HEK293 (cell line): ENCODE data around the gene ZNF512.

Experiments used
- CTCF ChIA-PET: fragments of 350-600 bp; formaldehyde crosslinking; extraction: SDS; loops from one replicate; lab custom pipeline; 2021; ENCODE audit warnings: antibody characterized with exemption; lab: Yijun Ruan, JAX
- POLR2A ChIA-PET: fragments of 300-600 bp; formaldehyde crosslinking; extraction: SDS; loops from one replicate; lab custom pipeline; 2020; ENCODE audit warnings: antibody characterized with exemption, inconsistent platforms; lab: Yijun Ruan, JAX
- H3K27ac ChIP-seq: fragments of 200-500 bp; sonication (Bioruptor generic); 2 replicates; pipeline ENCODE4 v1.5.1; 2014; ENCODE audit warnings: low read depth, low read length, control low read depth, inconsistent platforms; ENCODE audit errors: extremely low read depth
- H3K36me3 ChIP-seq, 2 experiments: fragments of 200-500 bp in 1 of 2; sonication (Bioruptor generic) in 1 of 2; 1 replicate in 1 of 2; 2 replicates in 1 of 2; pipeline ENCODE4 v1.5.1; 2014 to 2017; ENCODE audit warnings: inconsistent platforms in 2 of 2, low read length in 2 of 2; ENCODE audit not compliant: control insufficient read depth in 2 of 2, insufficient read depth in 1 of 2
- H3K4me1 ChIP-seq: fragments of 200-500 bp; sonication (Bioruptor generic); 2 replicates; pipeline ENCODE4 v1.5.1; 2014; ENCODE audit warnings: mild to moderate bottlenecking, low read length, inconsistent platforms; ENCODE audit not compliant: control insufficient read depth, insufficient read depth
- H3K4me3 ChIP-seq: 2 replicates; pipeline ENCODE4 v1.5.1; 2011; ENCODE audit warnings: low read depth, mild to moderate bottlenecking, control low read depth, low read length, moderate library complexity
- H3K9me3 ChIP-seq: fragments of 200-500 bp; sonication (Bioruptor generic); 2 replicates; pipeline ENCODE4 v1.5.1; 2014; ENCODE audit warnings: low read depth, low read length, inconsistent platforms; ENCODE audit not compliant: control insufficient read depth, insufficient read depth
- MEIS1 ChIP-seq: sonication (generic); formaldehyde crosslinking; IDR thresholded peaks from 2 replicates; pipeline ENCODE4 v1.8.1; 2022; ENCODE audit warnings: missing genetic modification reagents, mild to moderate bottlenecking, borderline replicate concordance
- RBAK ChIP-seq: fragments of 450-650 bp; formaldehyde crosslinking; IDR thresholded peaks from 2 replicates; pipeline ENCODE4 v1.5.1; 2016; ENCODE audit warnings: missing biosample characterization, missing genetic modification characterization
- REPIN1 ChIP-seq: fragments of 450-650 bp; formaldehyde crosslinking; IDR thresholded peaks from 2 replicates; pipeline ENCODE4 v1.5.1; 2017; ENCODE audit warnings: missing biosample characterization, missing genetic modification characterization, low read depth
- SCRT1 ChIP-seq: fragments of 450-650 bp; formaldehyde crosslinking; IDR thresholded peaks from 2 replicates; pipeline ENCODE4 v1.5.1; 2016; ENCODE audit warnings: missing biosample characterization, missing genetic modification characterization, borderline replicate concordance
- SCRT2 ChIP-seq: fragments of 450-650 bp; formaldehyde crosslinking; IDR thresholded peaks from 2 replicates; pipeline ENCODE4 v1.5.1; 2016; ENCODE audit warnings: missing biosample characterization, missing genetic modification characterization
- SP7 ChIP-seq: fragments of 450-650 bp; formaldehyde crosslinking; IDR thresholded peaks from 2 replicates; pipeline ENCODE4 v1.5.1; 2016; ENCODE audit warnings: missing biosample characterization, missing genetic modification characterization
- WT1 ChIP-seq: fragments of 450-650 bp; formaldehyde crosslinking; IDR thresholded peaks from 2 replicates; pipeline ENCODE4 v1.5.1; 2016; ENCODE audit warnings: missing biosample characterization, missing genetic modification characterization
- ZBTB21 ChIP-seq: fragments of 450-650 bp; formaldehyde crosslinking; IDR thresholded peaks from 2 replicates; pipeline ENCODE4 v1.5.1; 2017; ENCODE audit warnings: missing biosample characterization, missing genetic modification characterization
- ZBTB7A ChIP-seq: fragments of 450-650 bp; formaldehyde crosslinking; IDR thresholded peaks from 2 replicates; pipeline ENCODE4 v1.5.1; 2016; ENCODE audit warnings: low read depth, missing biosample characterization, missing genetic modification characterization
- ZFHX2 ChIP-seq: fragments of 450-650 bp; formaldehyde crosslinking; conservative IDR thresholded peaks from 2 replicates; pipeline ENCODE4 v1.5.1; 2016; ENCODE audit warnings: missing biosample characterization, missing genetic modification characterization
- ZNF292 ChIP-seq: fragments of 450-650 bp; formaldehyde crosslinking; IDR thresholded peaks from 2 replicates; pipeline ENCODE4 v1.5.1; 2016; ENCODE audit warnings: low read depth, missing biosample characterization, missing genetic modification characterization, borderline replicate concordance
- ZNF311 ChIP-seq: fragments of 450-650 bp; formaldehyde crosslinking; IDR thresholded peaks from 2 replicates; pipeline ENCODE4 v1.5.1; 2017; ENCODE audit warnings: missing biosample characterization, missing genetic modification characterization, borderline replicate concordance
- ZNF404 ChIP-seq: fragments of 450-650 bp; formaldehyde crosslinking; IDR thresholded peaks from 2 replicates; pipeline ENCODE4 v1.5.1; 2017; ENCODE audit warnings: missing biosample characterization, missing genetic modification characterization
- ZNF514 ChIP-seq: fragments of 450-650 bp; formaldehyde crosslinking; IDR thresholded peaks from 2 replicates; pipeline ENCODE4 v1.5.1; 2016; ENCODE audit warnings: missing biosample characterization, missing genetic modification characterization
- ZNF585B ChIP-seq: fragments of 450-650 bp; formaldehyde crosslinking; IDR thresholded peaks from 2 replicates; pipeline ENCODE4 v1.5.1; 2016; ENCODE audit warnings: missing biosample characterization, missing genetic modification characterization
- ZNF621 ChIP-seq: fragments of 450-650 bp; formaldehyde crosslinking; IDR thresholded peaks from 2 replicates; pipeline ENCODE4 v1.5.1; 2017; ENCODE audit warnings: missing biosample characterization, missing genetic modification characterization
- ZNF658 ChIP-seq: fragments of 450-650 bp; formaldehyde crosslinking; IDR thresholded peaks from 2 replicates; pipeline ENCODE4; 2016; ENCODE audit warnings: missing biosample characterization, missing genetic modification characterization
- ZNF776 ChIP-seq: fragments of 450-650 bp; formaldehyde crosslinking; IDR thresholded peaks from 2 replicates; pipeline ENCODE4 v1.5.0; 2017; ENCODE audit warnings: missing biosample characterization, missing genetic modification characterization, borderline replicate concordance
- ZNF777 ChIP-seq: fragments of 450-650 bp; formaldehyde crosslinking; IDR thresholded peaks from 2 replicates; pipeline ENCODE4 v1.5.1; 2017; ENCODE audit warnings: missing biosample characterization, missing genetic modification characterization, borderline replicate concordance
- ZXDB ChIP-seq: fragments of 450-650 bp; formaldehyde crosslinking; IDR thresholded peaks from 2 replicates; pipeline ENCODE4 v1.5.1; 2016; ENCODE audit warnings: missing biosample characterization, missing genetic modification characterization
- TF ChIP-seq, protein P1 (sequence below): fragments of 450-650 bp; formaldehyde crosslinking; IDR thresholded peaks from 2 replicates; pipeline ENCODE4 v1.5.1; 2017; ENCODE audit warnings: missing biosample characterization, mild to moderate bottlenecking, missing genetic modification characterization, moderate library complexity
- TF ChIP-seq, protein P2 (sequence below): fragments of 450-650 bp; formaldehyde crosslinking; IDR thresholded peaks from 2 replicates; pipeline ENCODE4 v1.5.1; 2016; ENCODE audit warnings: missing biosample characterization, missing genetic modification characterization
- TF ChIP-seq, protein P3 (sequence below): fragments of 450-650 bp; formaldehyde crosslinking; IDR thresholded peaks from 2 replicates; pipeline ENCODE4 v1.5.1; 2016; ENCODE audit warnings: missing biosample characterization, missing genetic modification characterization
- TF ChIP-seq, protein P4 (sequence below): fragments of 450-650 bp; formaldehyde crosslinking; IDR thresholded peaks from 2 replicates; pipeline ENCODE4 v1.5.1; 2016; ENCODE audit warnings: missing biosample characterization, missing genetic modification characterization

Gene ZNF512

DNA sequence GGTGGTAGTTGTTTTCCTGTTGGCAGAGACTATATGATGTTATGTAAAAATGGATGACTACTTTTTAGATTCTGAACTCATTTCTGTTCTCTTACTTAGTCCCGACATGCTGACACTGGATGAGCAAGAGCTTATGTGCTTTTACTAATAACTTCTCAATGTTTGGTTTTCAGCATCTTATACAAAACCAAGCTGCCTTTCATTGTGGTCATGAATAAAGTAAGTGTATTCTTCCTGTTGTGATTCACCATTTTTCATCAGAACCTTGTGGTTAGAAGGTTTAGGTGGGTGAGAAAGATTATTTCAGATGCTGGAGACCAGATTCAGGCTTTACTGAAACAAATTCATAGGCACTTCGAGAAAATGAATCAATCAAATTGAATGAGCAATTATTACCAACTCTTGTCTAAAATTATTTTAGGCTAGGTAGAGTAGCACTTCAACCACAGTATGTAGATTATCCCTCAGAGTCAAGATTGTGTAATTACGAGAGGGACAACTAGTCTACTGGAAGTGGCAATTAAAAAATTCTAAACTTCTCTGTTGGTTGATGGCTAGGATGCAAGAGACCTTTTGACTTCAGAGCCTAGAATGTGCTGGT is 55.3 kb downstream of the ZNF512 start (continued):
- TF ChIP-seq MEIS1 (CRISPR knock-in tag): no peak

DNA sequence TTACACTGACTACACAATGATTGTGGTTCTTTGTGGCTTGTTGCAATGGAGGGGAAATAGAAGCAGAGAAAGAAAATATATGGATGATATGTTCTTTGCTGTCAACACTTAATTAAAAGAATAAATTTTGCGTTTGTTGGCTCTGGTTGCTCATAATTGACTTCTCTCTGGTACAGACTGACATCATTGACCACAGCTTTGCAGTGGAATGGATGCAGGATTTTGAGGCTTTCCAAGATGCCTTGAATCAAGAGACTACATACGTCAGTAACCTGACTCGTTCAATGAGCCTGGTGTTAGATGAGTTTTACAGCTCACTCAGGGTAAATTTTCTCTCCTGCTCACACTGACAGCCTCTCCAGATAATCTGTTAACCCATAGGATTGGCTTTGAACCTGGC is 55.9 kb downstream of the ZNF512 start:
- no peak for TF ChIP-seq ZNF292
- TF ChIP-seq ZNF585B (tag by site-specific recombination): no peak
- TF ChIP-seq ZNF777 (tag by site-specific recombination): no peak
- TF ChIP-seq ZNF658: no peak
- no peak for TF ChIP-seq ZBTB7A
- no peak for TF ChIP-seq ZFHX2 (tag by site-specific recombination)
- no peak for TF ChIP-seq REPIN1 (tag by site-specific recombination)
- no peak for TF ChIP-seq ZNF621 (tag by site-specific recombination)
- TF ChIP-seq ZNF514 (tag by site-specific recombination): no peak
- TF ChIP-seq ZNF311: no peak
- TF ChIP-seq, protein P1, sequence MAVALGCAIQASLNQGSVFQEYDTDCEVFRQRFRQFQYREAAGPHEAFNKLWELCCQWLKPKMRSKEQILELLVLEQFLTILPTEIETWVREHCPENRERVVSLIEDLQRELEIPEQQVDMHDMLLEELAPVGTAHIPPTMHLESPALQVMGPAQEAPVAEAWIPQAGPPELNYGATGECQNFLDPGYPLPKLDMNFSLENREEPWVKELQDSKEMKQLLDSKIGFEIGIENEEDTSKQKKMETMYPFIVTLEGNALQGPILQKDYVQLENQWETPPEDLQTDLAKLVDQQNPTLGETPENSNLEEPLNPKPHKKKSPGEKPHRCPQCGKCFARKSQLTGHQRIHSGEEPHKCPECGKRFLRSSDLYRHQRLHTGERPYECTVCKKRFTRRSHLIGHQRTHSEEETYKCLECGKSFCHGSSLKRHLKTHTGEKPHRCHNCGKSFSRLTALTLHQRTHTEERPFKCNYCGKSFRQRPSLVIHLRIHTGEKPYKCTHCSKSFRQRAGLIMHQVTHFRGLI (tag by site-specific recombination): no peak
- no peak overlapping the region for H3K4me3 ChIP-seq
- CTCF ChIA-PET: no interaction called here
- peaks cover 66 to 75% of the 10 kb centered on the region in 2 experiments for H3K36me3 ChIP-seq
- POLR2A ChIA-PET: interaction anchor here (0.6 kb wide), 1 partner anchor 1256 kb away, joined by 6 read pairs; the partner anchor contains the start of gene WDR43
- H3K27ac ChIP-seq: no peak overlapping the region
- peaks cover 4% of the 10 kb centered on the region; the same call in 1 of the 2 replicates for H3K4me1 ChIP-seq
- H3K9me3 ChIP-seq: no peaks in the 10 kb centered on the region

DNA sequence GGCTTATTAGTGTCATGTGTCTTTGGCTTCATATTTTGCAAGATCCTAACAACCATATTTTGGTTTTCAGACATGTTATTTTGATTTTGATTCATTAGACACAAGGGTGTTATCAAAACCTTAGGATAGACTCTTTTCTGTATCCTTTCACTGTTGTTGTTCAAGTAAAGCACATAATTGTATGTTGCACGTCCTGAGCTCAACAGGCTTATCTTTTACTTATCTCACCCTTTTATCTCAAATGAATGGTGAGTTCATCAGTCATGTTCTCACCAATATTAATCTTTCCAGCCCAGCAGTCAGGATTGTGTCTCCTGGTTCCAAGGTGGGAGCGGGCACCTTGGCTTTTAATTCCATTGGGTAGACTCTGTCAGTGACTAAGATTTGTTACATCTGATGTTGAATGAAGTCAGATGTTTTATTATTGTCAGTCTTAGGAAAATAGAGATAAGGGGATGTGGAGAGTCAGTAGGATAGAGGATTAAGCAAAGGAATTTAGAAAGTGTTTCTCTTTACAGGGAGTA is 57.9 kb downstream of the ZNF512 start:
- H3K4me3 ChIP-seq: no peak overlapping the region
- ChIA-PET POLR2A (interaction anchor here (1.4 kb wide), 1 partner anchor 8 kb away, joined by 3 read pairs; no protein-coding TSS in a partner anchor), CTCF (interaction anchor here (0.6 to 1.0 kb wide), 4 partner anchors 42 to 288 kb away, joined by 3 read pairs; no protein-coding TSS in a partner anchor)
- H3K9me3 ChIP-seq: no peaks in the 10 kb centered on the region
- H3K36me3 ChIP-seq: peaks cover 63 to 68% of the 10 kb centered on the region in 2 experiments
- TF ChIP-seq SP7 (tag by site-specific recombination) (peak; percentile 95), SCRT1 (tag by site-specific recombination) (no peak), SCRT2 (tag by site-specific recombination) (peak; percentile 37; the same call in 1 of the 2 replicates)
- H3K4me1 ChIP-seq: peaks cover 4% of the 10 kb centered on the region; the same call in 1 of the 2 replicates
- H3K27ac ChIP-seq: no peak overlapping the region

DNA sequence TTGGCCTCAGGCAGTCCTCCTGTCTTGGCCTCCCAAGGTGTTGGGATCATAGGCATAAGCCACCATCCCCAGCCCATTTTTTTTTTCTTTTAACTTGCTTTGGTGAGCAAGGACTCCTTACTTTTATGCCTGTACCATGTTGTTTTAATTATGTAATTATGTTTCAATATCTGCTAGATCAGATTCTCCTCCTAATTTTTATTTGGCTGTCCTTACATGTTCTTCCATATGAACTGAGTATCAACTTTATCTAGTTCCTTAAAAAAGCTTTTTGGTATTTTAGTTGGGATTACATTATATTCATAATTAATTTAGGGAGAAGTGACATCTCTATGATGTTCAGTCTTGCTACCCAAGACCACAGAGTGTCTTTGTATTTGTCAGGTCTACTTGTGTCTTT is 62.4 kb downstream of the ZNF512 start:
- Histone ChIP-seq H3K4me3 (no peak overlapping the region), H3K36me3 (peaks cover 58 to 70% of the 10 kb centered on the region in 2 experiments), H3K9me3 (no peaks in the 10 kb centered on the region), H3K4me1 (peaks cover 4% of the 10 kb centered on the region; the same call in 1 of the 2 replicates), H3K27ac (no peak overlapping the region)
- CTCF ChIA-PET: interaction anchor here (1.7 kb wide), 1 partner anchor 58 kb away, joined by 4 read pairs; no protein-coding TSS in a partner anchor
- POLR2A ChIA-PET: no interaction called here
- TF ChIP-seq, protein P2, sequence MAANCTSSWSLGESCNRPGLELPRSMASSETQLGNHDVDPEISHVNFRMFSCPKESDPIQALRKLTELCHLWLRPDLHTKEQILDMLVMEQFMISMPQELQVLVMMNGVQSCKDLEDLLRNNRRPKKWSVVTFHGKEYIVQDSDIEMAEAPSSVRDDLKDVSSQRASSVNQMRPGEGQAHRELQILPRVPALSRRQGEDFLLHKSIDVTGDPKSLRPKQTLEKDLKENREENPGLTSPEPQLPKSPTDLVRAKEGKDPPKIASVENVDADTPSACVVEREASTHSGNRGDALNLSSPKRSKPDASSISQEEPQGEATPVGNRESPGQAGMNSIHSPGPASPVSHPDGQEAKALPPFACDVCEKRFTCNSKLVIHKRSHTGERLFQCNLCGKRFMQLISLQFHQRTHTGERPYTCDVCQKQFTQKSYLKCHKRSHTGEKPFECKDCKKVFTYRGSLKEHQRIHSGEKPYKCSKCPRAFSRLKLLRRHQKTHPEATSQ: no peak
- no peak for TF ChIP-seq ZNF776 (tag by site-specific recombination)
- no peak for TF ChIP-seq WT1 (tag by site-specific recombination)
- TF ChIP-seq, protein P3, sequence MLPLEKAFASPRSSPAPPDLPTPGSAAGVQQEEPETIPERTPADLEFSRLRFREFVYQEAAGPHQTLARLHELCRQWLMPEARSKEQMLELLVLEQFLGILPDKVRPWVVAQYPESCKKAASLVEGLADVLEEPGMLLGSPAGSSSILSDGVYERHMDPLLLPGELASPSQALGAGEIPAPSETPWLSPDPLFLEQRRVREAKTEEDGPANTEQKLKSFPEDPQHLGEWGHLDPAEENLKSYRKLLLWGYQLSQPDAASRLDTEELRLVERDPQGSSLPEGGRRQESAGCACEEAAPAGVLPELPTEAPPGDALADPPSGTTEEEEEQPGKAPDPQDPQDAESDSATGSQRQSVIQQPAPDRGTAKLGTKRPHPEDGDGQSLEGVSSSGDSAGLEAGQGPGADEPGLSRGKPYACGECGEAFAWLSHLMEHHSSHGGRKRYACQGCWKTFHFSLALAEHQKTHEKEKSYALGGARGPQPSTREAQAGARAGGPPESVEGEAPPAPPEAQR (tag by site-specific recombination): no peak
- TF ChIP-seq ZNF404 (tag by site-specific recombination): no peak
- TF ChIP-seq RBAK: no peak
- TF ChIP-seq, protein P4, sequence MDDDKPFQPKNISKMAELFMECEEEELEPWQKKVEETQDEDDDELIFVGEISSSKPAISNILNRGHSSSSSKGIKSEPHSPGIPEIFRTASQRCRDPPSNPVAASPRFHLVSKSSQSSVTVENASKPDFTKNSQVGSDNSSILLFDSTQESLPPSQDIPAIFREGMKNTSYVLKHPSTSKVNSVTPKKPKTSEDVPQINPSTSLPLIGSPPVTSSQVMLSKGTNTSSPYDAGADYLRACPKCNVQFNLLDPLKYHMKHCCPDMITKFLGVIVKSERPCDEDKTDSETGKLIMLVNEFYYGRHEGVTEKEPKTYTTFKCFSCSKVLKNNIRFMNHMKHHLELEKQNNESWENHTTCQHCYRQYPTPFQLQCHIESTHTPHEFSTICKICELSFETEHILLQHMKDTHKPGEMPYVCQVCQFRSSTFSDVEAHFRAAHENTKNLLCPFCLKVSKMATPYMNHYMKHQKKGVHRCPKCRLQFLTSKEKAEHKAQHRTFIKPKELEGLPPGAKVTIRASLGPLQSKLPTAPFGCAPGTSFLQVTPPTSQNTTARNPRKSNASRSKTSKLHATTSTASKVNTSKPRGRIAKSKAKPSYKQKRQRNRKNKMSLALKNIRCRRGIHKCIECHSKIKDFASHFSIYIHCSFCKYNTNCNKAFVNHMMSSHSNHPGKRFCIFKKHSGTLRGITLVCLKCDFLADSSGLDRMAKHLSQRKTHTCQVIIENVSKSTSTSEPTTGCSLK (tag by site-specific recombination): no peak
- TF ChIP-seq ZXDB (tag by site-specific recombination): no peak
- TF ChIP-seq ZBTB21 (tag by site-specific recombination): no peak
